ENCODE results near the gene SORCS2.

SORCS2 gene

GRCh38 chr4:7428261-7429068 lies 236.1 kb downstream of the SORCS2 start:
- H3K4me3 ChIP-seq (ENCODE audit: low read length): no peak overlapping the region
- no peak for TF ChIP-seq CTCF (conservative IDR thresholded peaks at IDR 0.05; ENCODE audit: low read length)
- no peak for DNase-seq (ENCODE audit: low read depth)

GRCh38 chr4:7429069-7429416 lies 236.7 kb downstream of the SORCS2 start:
- no peak for DNase-seq (ENCODE audit: low read depth)
- TF ChIP-seq CTCF (conservative IDR thresholded peaks at IDR 0.05; ENCODE audit: low read length): no peak
- H3K4me3 ChIP-seq (ENCODE audit: low read length): no peak overlapping the region

- TF ChIP-seq CTCF (conservative IDR thresholded peaks at IDR 0.05; ENCODE audit: low read length): no peak
Observed at GRCh38 chr4:7429601-7430078, 237.3 kb downstream of the SORCS2 start.

GRCh38 chr4:7430368-7430964 lies 238.1 kb downstream of the SORCS2 start:
- no peak for DNase-seq (ENCODE audit: low read depth)
- TF ChIP-seq CTCF (conservative IDR thresholded peaks at IDR 0.05; ENCODE audit: low read length): no peak
- H3K4me3 ChIP-seq (ENCODE audit: low read length): no peak overlapping the region

More at GRCh38 chr4:7429601-7430078, 237.3 kb downstream of the SORCS2 start:
- no peak overlapping the region for H3K4me3 ChIP-seq (ENCODE audit: low read length)
- DNase-seq (ENCODE audit: low read depth): no peak

- no peak for TF ChIP-seq CTCF (conservative IDR thresholded peaks at IDR 0.05; ENCODE audit: low read length)
- no peak overlapping the region for H3K4me3 ChIP-seq (ENCODE audit: low read length)
- DNase-seq (ENCODE audit: low read depth): no peak
Observed at GRCh38 chr4:7430965-7431695, 238.8 kb downstream of the SORCS2 start.

- no peak overlapping the region for H3K4me3 ChIP-seq (ENCODE audit: low read length)
- DNase-seq (ENCODE audit: low read depth): no peak
- no peak for TF ChIP-seq CTCF (conservative IDR thresholded peaks at IDR 0.05; ENCODE audit: low read length)
Observed at GRCh38 chr4:7431696-7432530, 239.6 kb downstream of the SORCS2 start.

Measured in AG10803 (cell line).